Measurements from ENCODE around the gene TPSG1. TPM values are rescaled to one million over a fixed set of nuclear protein-coding genes. Genes with fewer than 3 reads are reported as not detected.

Gene TPSG1
- polyA plus RNA-seq, 2 donors: 0.10 to 0.15 TPM

DNA sequence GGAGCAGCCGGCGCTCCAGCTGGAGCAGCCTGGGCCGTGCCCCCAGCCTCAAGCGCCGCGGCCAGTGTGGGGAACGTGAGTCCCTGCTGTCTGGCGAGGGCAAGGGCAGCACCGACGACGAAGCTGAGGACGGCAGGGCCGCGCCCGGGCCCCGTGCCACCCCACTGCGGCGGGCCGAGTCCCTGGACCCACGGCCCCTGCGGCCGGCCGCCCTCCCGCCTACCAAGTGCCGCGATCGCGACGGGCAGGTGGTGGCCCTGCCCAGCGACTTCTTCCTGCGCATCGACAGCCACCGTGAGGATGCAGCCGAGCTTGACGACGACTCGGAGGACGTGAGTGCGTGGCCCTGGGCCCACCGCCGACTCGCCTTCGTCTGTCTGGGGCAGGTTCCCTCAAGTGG lies 16.0 kb downstream of the TPSG1 start:
- Histone ChIP-seq H3K9me3 (ENCODE audit: control insufficient read depth in 2 of 2, insufficient read depth in 1 of 2, low read depth in 1 of 2, low read length in 1 of 2) (no peaks in the 10 kb centered on the region), H3K27me3 (ENCODE audit: control insufficient read depth in 1 of 2, insufficient read depth in 2 of 2, low read length in 2 of 2) (no peaks in the 10 kb centered on the region), H3K4me3 (ENCODE audit: low read depth in 1 of 2, low read length in 2 of 2) (no peak overlapping the region), H3K36me3 (ENCODE audit: control insufficient read depth in 2 of 2, insufficient read depth in 2 of 2, low read length in 1 of 2) (peaks cover 0 to 2% of the 10 kb centered on the region in 2 donors), H3K27ac (ENCODE audit: low read depth in 2 of 2, low read length in 1 of 2) (no peak overlapping the region), H3K4me1 (ENCODE audit: control insufficient read depth in 2 of 2, insufficient read depth in 2 of 2, low read length in 1 of 2) (no peaks in the 10 kb centered on the region)
- WGBS, 2 donors: 92% methylated on average over 32 to 43 of the region's 43 CpGs

DNA sequence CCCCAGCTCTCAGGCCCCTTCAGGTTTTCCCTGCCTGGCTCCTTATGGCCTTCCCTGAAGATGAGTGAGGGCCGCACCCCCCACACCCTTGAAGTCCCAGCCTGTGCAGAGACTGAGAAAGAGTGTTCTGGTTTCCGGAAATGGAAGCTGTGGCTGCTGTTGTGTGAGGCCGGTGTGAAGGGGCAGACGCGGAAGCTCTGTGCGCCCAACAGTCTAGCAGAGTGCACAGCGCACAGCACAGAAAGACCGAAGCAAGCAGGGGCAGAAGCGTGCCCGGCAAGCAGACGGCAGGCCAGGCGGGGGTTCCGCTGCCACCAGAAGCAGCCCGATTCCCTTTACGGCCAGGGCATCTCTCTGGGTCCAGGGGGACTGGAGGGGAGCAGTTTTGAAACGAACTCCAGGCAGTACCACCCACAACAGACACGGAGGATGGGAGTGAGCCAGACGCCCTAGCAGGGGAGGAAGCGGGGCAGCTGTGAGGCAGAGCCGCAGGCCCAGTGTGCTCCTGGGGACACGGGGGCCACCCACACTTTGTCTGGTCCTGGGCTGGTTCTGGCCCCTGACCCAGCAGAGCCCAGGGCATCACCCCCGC lies 16.7 kb downstream of the TPSG1 start:
- Histone ChIP-seq H3K4me3 (ENCODE audit: low read depth in 1 of 2, low read length in 2 of 2) (no peak overlapping the region), H3K9me3 (ENCODE audit: control insufficient read depth in 2 of 2, insufficient read depth in 1 of 2, low read depth in 1 of 2, low read length in 1 of 2) (no peaks in the 10 kb centered on the region), H3K27ac (ENCODE audit: low read depth in 2 of 2, low read length in 1 of 2) (no peak overlapping the region), H3K36me3 (ENCODE audit: control insufficient read depth in 2 of 2, insufficient read depth in 2 of 2, low read length in 1 of 2) (peaks cover 0 to 2% of the 10 kb centered on the region in 2 donors), H3K4me1 (ENCODE audit: control insufficient read depth in 2 of 2, insufficient read depth in 2 of 2, low read length in 1 of 2) (no peaks in the 10 kb centered on the region), H3K27me3 (ENCODE audit: control insufficient read depth in 1 of 2, insufficient read depth in 2 of 2, low read length in 2 of 2) (no peaks in the 10 kb centered on the region)
- 79 to 80% methylated on average over 21 to 22 of the region's 22 CpGs for WGBS, 2 donors

DNA sequence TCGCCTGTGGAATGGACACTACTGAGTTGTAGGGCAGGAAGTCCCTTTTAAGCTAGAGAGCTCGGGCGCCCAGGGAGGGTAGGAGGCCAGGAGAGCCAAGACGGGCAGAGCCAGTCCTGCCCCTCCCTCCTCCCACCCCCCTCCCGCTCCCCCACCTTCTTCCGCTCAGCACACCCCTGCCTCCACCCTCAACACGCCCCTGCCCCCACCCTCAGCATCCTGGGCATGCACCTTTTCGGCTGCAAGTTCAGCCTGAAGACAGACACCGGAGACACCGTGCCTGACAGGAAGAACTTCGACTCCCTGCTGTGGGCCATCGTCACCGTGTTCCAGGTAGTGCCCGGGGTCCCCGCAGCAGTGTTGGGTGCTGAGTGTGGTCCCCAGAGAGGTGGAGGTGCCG lies 18.3 kb downstream of the TPSG1 start:
- no peaks in the 10 kb centered on the region for H3K27me3 ChIP-seq (ENCODE audit: control insufficient read depth in 1 of 2, insufficient read depth in 2 of 2, low read length in 2 of 2)
- H3K4me3 ChIP-seq (ENCODE audit: low read depth in 1 of 2, low read length in 2 of 2): no peak overlapping the region
- WGBS, 2 donors: 74 to 77% methylated on average over 15 to 16 of the region's 16 CpGs
- no peaks in the 10 kb centered on the region for H3K36me3 ChIP-seq (ENCODE audit: control insufficient read depth in 2 of 2, insufficient read depth in 2 of 2, low read length in 1 of 2)
- H3K4me1 ChIP-seq (ENCODE audit: control insufficient read depth in 2 of 2, insufficient read depth in 2 of 2, low read length in 1 of 2): no peaks in the 10 kb centered on the region
- H3K9me3 ChIP-seq (ENCODE audit: control insufficient read depth in 2 of 2, insufficient read depth in 1 of 2, low read depth in 1 of 2, low read length in 1 of 2): no peaks in the 10 kb centered on the region
- H3K27ac ChIP-seq (ENCODE audit: low read depth in 2 of 2, low read length in 1 of 2): no peak overlapping the region

DNA sequence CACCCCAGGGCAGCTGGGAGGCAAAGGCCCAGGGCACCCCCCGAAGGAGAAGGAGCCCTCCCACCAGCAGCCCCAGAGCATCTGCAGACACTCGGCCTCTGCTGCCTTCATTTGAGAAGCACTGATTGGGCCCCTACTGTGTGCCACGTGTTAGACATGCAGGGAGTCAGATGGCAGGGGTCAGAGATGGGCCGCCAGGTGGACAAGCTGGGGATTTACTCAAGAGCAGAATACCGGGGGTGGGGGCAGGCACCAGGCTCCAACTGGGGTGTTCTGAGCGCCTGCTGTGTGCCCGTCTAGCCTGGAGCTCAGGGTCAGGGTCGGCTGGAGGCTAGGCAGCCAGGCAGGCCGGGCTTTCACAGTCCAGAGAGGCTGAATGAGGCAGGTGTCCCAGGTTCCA lies 18.7 kb downstream of the TPSG1 start:
- no peak overlapping the region for H3K4me3 ChIP-seq (ENCODE audit: low read depth in 1 of 2, low read length in 2 of 2)
- no peaks in the 10 kb centered on the region for H3K4me1 ChIP-seq (ENCODE audit: control insufficient read depth in 2 of 2, insufficient read depth in 2 of 2, low read length in 1 of 2)
- H3K27ac ChIP-seq (ENCODE audit: low read depth in 2 of 2, low read length in 1 of 2): no peak overlapping the region
- no peaks in the 10 kb centered on the region for H3K36me3 ChIP-seq (ENCODE audit: control insufficient read depth in 2 of 2, insufficient read depth in 2 of 2, low read length in 1 of 2)
- H3K9me3 ChIP-seq (ENCODE audit: control insufficient read depth in 2 of 2, insufficient read depth in 1 of 2, low read depth in 1 of 2, low read length in 1 of 2): no peaks in the 10 kb centered on the region
- 67 to 71% methylated on average over 9 of the region's 9 CpGs for WGBS, 2 donors
- H3K27me3 ChIP-seq (ENCODE audit: control insufficient read depth in 1 of 2, insufficient read depth in 2 of 2, low read length in 2 of 2): no peaks in the 10 kb centered on the region

DNA sequence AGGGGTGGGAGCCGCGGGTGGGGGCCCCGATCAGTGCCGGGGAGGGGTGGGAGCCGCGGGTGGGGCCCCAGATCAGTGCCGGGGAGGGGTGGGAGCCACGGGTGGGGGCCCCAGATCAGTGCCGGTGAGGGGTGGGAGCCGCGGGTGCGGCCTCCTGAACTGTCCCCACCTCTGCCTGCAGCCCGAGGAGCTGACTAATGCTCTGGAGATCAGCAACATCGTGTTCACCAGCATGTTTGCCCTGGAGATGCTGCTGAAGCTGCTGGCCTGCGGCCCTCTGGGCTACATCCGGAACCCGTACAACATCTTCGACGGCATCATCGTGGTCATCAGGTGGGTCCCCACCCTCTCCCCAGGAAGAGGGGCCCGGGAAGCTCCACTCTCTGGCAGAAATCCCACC lies 20.1 kb downstream of the TPSG1 start:
- Histone ChIP-seq H3K36me3 (ENCODE audit: control insufficient read depth in 2 of 2, insufficient read depth in 2 of 2, low read length in 1 of 2) (no peaks in the 10 kb centered on the region), H3K9me3 (ENCODE audit: control insufficient read depth in 2 of 2, insufficient read depth in 1 of 2, low read depth in 1 of 2, low read length in 1 of 2) (no peaks in the 10 kb centered on the region), H3K4me1 (ENCODE audit: control insufficient read depth in 2 of 2, insufficient read depth in 2 of 2, low read length in 1 of 2) (no peaks in the 10 kb centered on the region), H3K4me3 (ENCODE audit: low read depth in 1 of 2, low read length in 2 of 2) (no peak overlapping the region), H3K27me3 (ENCODE audit: control insufficient read depth in 1 of 2, insufficient read depth in 2 of 2, low read length in 2 of 2) (no peaks in the 10 kb centered on the region), H3K27ac (ENCODE audit: low read depth in 2 of 2, low read length in 1 of 2) (no peak overlapping the region)
- WGBS, 2 donors: 67 to 77% methylated on average over 8 to 15 of the region's 21 CpGs

DNA sequence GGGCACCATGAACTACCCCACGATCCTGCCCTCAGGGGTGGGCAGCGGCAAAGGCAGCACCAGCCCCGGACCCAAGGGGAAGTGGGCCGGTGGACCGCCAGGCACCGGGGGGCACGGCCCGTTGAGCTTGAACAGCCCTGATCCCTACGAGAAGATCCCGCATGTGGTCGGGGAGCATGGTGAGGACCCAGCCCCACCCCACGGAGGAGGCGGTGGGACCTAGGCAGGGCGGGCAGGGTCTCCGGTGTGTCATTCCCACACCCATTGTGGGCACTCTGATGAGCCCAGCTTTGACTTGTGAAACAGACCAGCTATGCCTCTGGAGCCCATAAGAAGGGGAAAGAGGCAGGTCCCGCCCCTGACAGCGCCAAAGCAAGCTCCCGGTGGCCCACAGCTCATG lies 22.8 kb downstream of the TPSG1 start:
- H3K27me3 ChIP-seq (ENCODE audit: control insufficient read depth in 1 of 2, insufficient read depth in 2 of 2, low read length in 2 of 2): no peaks in the 10 kb centered on the region
- no peaks in the 10 kb centered on the region for H3K36me3 ChIP-seq (ENCODE audit: control insufficient read depth in 2 of 2, insufficient read depth in 2 of 2, low read length in 1 of 2)
- no peaks in the 10 kb centered on the region for H3K9me3 ChIP-seq (ENCODE audit: control insufficient read depth in 2 of 2, insufficient read depth in 1 of 2, low read depth in 1 of 2, low read length in 1 of 2)
- no peak overlapping the region for H3K4me3 ChIP-seq (ENCODE audit: low read depth in 1 of 2, low read length in 2 of 2)
- H3K27ac ChIP-seq (ENCODE audit: low read depth in 2 of 2, low read length in 1 of 2): no peak overlapping the region
- no peaks in the 10 kb centered on the region for H3K4me1 ChIP-seq (ENCODE audit: control insufficient read depth in 2 of 2, insufficient read depth in 2 of 2, low read length in 1 of 2)
- WGBS, 2 donors: 90 to 91% methylated on average over 17 to 18 of the region's 18 CpGs

DNA sequence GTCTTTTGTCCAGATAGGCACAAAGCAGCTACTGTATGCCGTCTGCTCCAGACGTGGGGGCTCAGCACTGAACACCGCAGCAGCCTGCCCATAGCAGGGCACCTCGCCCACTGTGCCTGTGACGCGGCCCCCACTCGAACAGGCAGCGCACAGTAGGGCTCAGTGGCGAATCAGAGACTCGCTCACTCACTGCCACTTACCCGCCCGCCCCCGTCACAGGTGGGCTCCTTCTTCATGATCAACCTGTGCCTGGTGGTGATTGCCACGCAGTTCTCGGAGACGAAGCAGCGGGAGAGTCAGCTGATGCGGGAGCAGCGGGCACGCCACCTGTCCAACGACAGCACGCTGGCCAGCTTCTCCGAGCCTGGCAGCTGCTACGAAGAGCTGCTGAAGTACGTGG lies 23.6 kb downstream of the TPSG1 start:
- Histone ChIP-seq H3K4me1 (ENCODE audit: control insufficient read depth in 2 of 2, insufficient read depth in 2 of 2, low read length in 1 of 2) (no peaks in the 10 kb centered on the region), H3K36me3 (ENCODE audit: control insufficient read depth in 2 of 2, insufficient read depth in 2 of 2, low read length in 1 of 2) (no peaks in the 10 kb centered on the region), H3K4me3 (ENCODE audit: low read depth in 1 of 2, low read length in 2 of 2) (no peak overlapping the region), H3K27ac (ENCODE audit: low read depth in 2 of 2, low read length in 1 of 2) (no peak overlapping the region), H3K9me3 (ENCODE audit: control insufficient read depth in 2 of 2, insufficient read depth in 1 of 2, low read depth in 1 of 2, low read length in 1 of 2) (no peaks in the 10 kb centered on the region), H3K27me3 (ENCODE audit: control insufficient read depth in 1 of 2, insufficient read depth in 2 of 2, low read length in 2 of 2) (no peaks in the 10 kb centered on the region)
- 90 to 92% methylated on average over 25 of the region's 25 CpGs for WGBS, 2 donors

DNA sequence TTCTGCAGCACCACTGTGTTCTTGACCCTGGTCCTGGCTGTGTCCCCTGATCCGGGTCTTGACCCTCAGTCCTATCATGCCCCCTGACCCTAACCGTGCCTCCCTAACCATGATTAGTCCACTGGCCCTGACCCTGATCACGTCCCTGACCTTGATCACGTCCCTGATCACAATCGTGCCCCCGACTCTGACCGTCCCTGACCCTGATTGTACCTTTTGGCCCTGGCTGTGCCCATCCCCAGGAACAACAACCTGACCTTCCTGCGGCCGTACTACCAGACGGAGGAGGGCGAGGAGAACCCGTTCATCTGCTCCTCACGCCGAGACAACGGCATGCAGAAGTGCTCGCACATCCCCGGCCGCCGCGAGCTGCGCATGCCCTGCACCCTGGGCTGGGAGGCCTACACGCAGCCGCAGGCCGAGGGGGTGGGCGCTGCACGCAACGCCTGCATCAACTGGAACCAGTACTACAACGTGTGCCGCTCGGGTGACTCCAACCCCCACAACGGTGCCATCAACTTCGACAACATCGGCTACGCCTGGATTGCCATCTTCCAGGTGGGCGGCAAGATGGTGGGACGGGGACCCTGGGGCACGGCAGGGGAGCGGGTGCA lies 24.9 kb downstream of the TPSG1 start:
- no peaks in the 10 kb centered on the region for H3K4me1 ChIP-seq (ENCODE audit: control insufficient read depth in 2 of 2, insufficient read depth in 2 of 2, low read length in 1 of 2)
- no peak overlapping the region for H3K27ac ChIP-seq (ENCODE audit: low read depth in 2 of 2, low read length in 1 of 2)
- H3K27me3 ChIP-seq (ENCODE audit: control insufficient read depth in 1 of 2, insufficient read depth in 2 of 2, low read length in 2 of 2): no peaks in the 10 kb centered on the region
- H3K36me3 ChIP-seq (ENCODE audit: control insufficient read depth in 2 of 2, insufficient read depth in 2 of 2, low read length in 1 of 2): no peaks in the 10 kb centered on the region
- WGBS, 2 donors: 91 to 93% methylated on average over 38 of the region's 38 CpGs
- H3K4me3 ChIP-seq (ENCODE audit: low read depth in 1 of 2, low read length in 2 of 2): no peak overlapping the region
- H3K9me3 ChIP-seq (ENCODE audit: control insufficient read depth in 2 of 2, insufficient read depth in 1 of 2, low read depth in 1 of 2, low read length in 1 of 2): no peaks in the 10 kb centered on the region

DNA sequence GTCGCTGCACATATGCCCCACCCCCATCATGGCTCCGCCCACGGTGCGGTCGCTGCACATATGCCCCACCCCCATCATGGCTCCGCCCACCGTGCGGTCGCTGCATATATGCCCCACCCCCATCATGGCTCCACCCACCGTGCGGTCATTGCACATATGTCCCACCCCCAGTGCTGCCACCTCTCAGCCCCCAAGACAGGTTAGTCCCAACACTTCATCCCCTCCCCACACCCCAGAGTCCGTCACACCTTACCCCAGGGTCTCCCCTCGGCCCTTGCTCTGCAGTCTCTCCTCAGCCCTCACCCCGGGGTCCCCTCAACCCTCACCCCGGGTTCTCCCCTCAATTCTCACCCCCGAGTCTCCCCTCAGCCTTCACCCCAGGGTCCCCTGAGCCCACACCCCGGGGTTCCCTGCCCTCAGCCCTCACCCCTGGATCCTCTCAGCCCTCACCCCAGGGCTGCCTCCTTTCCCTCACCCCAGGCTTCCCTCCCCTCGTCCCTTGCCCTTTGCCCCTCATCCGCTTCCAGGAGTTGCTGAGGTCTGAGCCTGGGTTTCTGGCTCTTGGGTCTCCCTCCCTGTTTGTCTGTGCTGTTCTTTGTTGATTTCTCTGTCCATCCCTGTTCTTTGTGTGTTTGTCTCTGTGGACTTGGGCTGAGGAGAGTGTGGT lies 25.6 kb downstream of the TPSG1 start:
- H3K4me1 ChIP-seq (ENCODE audit: control insufficient read depth in 2 of 2, insufficient read depth in 2 of 2, low read length in 1 of 2): peaks cover 0 to 3% of the 10 kb centered on the region in 2 donors
- H3K27me3 ChIP-seq (ENCODE audit: control insufficient read depth in 1 of 2, insufficient read depth in 2 of 2, low read length in 2 of 2): no peaks in the 10 kb centered on the region
- no peaks in the 10 kb centered on the region for H3K9me3 ChIP-seq (ENCODE audit: control insufficient read depth in 2 of 2, insufficient read depth in 1 of 2, low read depth in 1 of 2, low read length in 1 of 2)
- no peak overlapping the region for H3K4me3 ChIP-seq (ENCODE audit: low read depth in 1 of 2, low read length in 2 of 2)
- H3K27ac ChIP-seq (ENCODE audit: low read depth in 2 of 2, low read length in 1 of 2): no peak overlapping the region
- 84 to 86% methylated on average over 10 to 15 of the region's 19 CpGs for WGBS, 2 donors
- H3K36me3 ChIP-seq (ENCODE audit: control insufficient read depth in 2 of 2, insufficient read depth in 2 of 2, low read length in 1 of 2): no peaks in the 10 kb centered on the region
